GM19452 (cell line): Measurements from ENCODE around the gene SHB.

Source experiments
- ATAC-seq: cut with Tn5 transposase; IDR thresholded peaks from one replicate; pipeline ENCODE4 v1.9.1; 2021; ENCODE audit not compliant: unreplicated experiment

SHB gene

GRCh38 chr9:37942621-37943344 is 126.2 kb downstream of the SHB start:
- no peak for ATAC-seq

GRCh38 chr9:37941253-37941652 is 127.8 kb downstream of the SHB start:
- ATAC-seq: no peak

GRCh38 chr9:37939575-37940095 is 129.4 kb downstream of the SHB start:
- ATAC-seq: no peak

GRCh38 chr9:37938121-37938891 is 130.7 kb downstream of the SHB start:
- no peak for ATAC-seq

GRCh38 chr9:37937366-37937765 is 131.7 kb downstream of the SHB start:
- no peak for ATAC-seq

GRCh38 chr9:37936965-37937364 is 132.1 kb downstream of the SHB start:
- no peak for ATAC-seq

- no peak for ATAC-seq
Measured at GRCh38 chr9:37936376-37936775, 132.7 kb downstream of the SHB start.

- no peak for ATAC-seq
Measured at GRCh38 chr9:37935096-37935495, 133.9 kb downstream of the SHB start.

GRCh38 chr9:37931592-37931991 is 137.4 kb downstream of the SHB start:
- ATAC-seq: no peak

GRCh38 chr9:37929441-37929895 is 139.6 kb downstream of the SHB start:
- no peak for ATAC-seq

- ATAC-seq: no peak
Measured at GRCh38 chr9:37928552-37929430, 140.2 kb downstream of the SHB start.

- no peak for ATAC-seq
Measured at GRCh38 chr9:37927601-37928551, 141.2 kb downstream of the SHB start.

- ATAC-seq: no peak
Measured at GRCh38 chr9:37927132-37927531, 141.9 kb downstream of the SHB start.

GRCh38 chr9:37926737-37927118 is 142.3 kb downstream of the SHB start:
- no peak for ATAC-seq

- ATAC-seq: no peak
Measured at GRCh38 chr9:37925786-37926736, 143.0 kb downstream of the SHB start.

GRCh38 chr9:37925006-37925405 is 144.0 kb downstream of the SHB start:
- ATAC-seq: no peak

- ATAC-seq: no peak
Measured at GRCh38 chr9:37924538-37924937, 144.5 kb downstream of the SHB start.

GRCh38 chr9:37923796-37924427 is 145.1 kb downstream of the SHB start:
- no peak for ATAC-seq
